NOMO-1 treated with DMSO at 0.1 percent for 48 hours (cell line): ENCODE data around the gene ZFPM1.
"Not testable (repeated sequence)": the region's sequence is repeated elsewhere in the genome, so short reads cannot be mapped to it uniquely, and the experiment has no call there.

ENCODE experiments used
- DNase-seq: peaks from one replicate; lab custom pipeline; 2025; ENCODE audit not compliant: unreplicated experiment; lab: John Stamatoyannopoulos, UW

Gene ZFPM1

DNA sequence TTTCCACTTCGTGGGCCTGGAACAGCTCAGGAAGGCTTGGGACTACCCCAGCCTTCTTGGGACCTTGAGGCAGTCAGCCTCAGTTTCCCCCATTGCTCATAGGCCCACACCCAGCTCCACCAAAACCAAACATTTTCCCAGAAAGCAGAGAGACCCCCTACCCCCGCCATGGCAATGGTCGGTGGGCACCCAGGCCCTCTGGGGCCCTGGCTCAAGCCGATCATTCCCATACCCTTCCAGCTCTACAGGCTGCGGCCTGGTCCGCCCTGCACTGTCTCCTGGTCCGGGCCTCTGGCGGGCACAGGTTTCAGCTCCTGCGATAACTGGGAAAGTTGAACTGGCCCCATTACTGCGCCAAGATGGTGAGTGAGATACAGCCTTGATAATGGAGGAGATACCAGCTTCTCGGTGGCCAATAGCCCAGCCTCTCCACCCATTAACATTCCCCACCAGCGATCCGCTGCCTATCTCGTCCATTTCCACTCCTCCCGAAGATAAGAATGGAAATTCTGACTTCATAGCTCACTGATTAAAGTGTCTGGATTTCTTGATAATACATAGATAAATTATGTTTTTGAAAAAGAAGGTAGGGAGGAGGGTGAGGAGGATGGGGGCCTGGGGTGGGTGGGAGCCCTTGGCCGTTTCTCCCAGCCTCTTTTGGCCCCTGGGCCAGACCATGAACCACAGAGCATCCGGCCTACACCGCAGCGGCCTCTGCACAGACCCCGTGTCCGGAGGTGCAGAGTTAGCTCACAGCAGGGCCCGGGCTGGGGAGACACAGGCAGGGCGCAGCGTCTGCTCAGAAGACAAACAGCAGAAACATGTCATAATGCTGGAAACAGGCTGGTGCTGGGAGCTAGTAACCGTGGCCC lies 11.6 kb downstream of the ZFPM1 start:
- peak; percentile 53 for DNase-seq

DNA sequence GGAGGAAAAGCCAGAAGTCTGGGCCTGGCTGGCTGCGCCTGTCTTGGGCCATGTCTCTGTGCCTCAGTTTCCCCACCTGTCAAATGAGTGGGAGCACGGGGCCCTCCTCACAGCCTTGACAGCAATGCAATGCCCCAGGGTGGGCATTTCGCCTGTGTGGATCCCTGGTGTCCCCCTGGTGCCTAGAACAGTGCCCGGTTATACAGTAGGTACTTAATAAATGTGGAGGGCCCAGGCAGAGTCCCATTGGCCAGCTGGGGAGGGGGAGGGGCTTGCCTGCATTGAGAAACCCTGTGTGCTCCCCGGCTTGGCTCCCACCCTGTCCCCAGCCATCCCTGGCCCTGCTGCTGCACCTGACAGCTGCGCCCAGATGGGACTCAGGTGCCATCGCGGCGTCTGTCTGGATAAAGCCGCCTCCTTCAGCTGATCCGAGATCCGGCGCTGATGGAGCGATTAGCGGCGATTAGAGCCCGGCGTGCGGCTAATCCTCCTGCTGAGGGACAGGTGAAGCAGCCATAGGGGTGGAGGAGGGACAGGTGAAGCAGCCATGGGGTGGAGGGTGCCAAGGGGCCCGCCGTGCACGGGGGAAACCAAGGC lies 12.4 kb downstream of the ZFPM1 start:
- no peak for DNase-seq

DNA sequence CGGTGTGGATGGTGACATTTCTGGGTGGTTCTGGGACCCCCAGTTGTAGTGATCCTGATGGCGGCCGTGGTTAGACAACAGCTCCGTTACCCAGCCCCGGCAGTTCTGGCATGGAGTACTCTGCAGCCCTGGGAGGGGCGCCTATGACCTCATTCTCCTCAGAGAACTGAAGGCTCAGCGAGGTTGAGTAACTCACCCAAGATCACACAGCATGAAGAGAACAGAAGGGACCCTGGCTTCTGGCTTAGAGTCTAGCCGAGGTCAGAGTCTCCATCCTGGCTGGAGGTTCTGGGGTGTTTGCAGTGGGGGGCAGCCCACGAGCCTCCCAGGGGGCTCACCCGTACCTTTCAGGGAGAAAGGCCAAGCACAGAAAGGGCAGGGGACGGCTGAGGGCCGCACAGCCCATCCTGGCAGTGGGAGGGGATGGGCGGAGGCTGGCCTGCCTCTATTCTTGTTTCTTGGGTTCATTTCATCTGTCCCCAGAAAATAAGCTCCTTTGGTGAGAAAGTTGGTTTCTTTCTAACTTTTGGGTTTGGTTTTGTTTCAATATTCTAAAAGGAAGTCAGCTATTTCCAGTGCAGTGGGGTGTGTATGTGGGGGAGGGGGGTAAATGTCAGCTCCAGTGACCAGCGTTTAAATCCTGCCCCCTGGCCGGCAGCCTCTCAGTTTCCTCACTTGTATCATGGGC lies 13.2 kb downstream of the ZFPM1 start:
- DNase-seq: no peak

DNA sequence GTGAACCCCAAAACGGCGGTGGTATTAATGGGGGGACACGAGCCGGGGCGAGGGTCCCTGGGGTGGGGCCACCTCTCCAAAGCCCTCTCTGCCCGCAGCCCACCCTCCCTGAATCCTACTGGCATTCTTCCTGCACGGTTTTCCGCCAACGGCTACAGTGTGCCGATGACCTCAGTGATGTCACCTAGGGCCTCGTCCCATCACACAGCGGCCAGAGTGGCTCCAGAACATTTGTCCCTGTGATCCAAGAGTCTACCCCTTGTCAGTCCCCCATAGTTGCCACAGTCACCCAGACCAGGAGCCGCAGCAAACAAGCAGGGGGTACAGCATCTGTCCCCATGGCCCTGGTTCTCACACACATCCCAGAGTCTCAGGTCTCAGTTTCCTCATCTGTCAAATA lies 13.9 kb downstream of the ZFPM1 start:
- DNase-seq: no peak

DNA sequence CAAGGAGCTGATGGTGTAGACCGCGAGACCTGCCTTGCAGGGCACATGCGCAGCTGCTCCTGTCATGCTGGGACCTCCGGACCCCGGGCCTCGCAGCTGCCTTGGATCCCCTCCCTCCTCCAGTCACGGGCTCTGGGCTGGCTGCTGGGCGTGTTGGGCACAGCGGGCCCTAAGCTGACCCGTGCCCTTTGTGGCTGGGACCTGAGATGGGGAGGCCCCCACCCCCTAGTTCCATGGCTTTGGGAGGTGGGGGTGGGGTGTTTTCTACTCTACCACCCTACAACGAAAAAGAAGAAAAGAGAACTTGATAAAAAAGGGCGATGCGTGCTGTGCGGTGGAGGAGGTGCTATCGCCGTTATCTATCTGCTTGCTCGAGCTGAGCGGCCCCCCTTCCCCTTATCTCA lies 14.5 kb downstream of the ZFPM1 start:
- DNase-seq: no peak

DNA sequence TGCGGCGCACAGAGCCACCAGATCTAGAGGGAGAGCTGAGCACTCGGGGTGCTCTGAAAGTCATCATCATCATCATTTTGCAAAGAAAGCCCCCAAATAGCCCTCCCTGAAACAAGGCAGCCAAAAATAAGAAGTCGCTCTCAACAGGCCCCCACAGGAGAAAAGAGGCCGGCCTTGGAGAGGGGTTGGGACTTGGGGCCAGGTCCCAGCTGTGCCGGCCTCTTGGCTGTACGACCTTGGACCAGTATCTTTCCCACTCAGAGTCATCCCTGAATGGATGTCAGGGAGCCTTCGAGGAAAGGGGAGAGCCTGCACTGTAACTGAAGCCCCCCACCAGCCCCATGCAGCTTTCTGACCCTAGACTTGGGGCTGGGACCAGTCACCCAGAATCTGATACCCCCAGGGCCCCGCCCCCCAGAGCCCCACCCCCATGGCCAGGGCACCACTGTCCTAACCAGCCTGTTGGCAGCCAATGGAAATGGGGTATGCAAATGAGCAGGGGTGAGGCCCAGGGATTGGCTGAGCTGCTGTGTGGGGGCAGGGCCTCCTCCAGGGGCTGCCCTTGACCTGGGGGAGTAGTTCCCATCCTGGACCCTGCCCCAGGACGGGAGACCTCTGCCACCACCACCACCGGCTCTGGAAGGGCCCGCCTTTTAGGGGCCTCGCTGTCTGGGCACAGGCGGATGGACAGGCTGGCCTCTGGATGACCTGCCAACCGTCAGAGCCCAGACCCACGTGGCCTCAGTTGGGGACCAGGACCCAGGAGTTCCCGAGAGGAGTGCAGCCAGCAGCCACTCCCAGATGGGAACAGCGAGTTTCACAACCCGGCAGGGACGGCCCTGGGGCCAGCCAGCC lies 15.4 kb downstream of the ZFPM1 start:
- peak; percentile 78 for DNase-seq

DNA sequence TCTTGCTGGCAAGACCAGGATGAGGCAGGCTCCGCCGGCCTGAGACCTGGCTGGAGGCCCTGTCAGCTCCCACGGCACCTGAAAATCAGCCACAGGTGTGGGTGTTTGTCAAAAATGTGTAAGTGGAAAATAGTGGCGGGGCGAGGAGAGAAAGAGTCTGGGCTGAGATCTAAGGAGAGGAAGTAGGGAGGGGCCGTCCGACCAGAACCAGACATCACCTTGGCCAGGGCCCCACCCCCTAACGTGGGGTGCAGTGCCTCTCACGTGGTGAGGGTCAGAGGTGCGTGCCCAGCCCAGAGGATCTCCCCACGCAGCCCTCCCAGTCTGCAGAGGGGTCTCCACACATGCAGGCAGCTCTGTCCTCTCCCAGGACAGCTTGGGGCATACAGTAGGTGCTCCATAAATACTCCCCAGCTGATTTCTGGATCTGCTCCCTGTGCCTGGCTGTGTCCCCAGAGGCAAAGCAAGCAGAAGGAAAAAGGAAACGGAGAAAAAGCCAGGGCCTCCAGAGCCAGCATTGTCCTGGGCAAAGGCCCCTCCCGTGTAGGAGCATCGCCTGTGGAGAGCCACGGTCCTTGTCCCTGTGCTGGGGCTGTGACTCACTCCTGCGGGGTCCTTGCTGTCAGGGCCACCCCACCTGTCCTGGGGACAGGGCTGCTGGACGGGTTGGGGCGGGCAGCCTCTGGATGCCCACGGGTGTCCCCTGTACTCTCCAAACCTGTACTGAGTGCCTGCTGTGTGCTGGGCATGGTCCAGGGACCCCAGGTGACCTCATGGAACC lies 16.7 kb downstream of the ZFPM1 start:
- no peak for DNase-seq

DNA sequence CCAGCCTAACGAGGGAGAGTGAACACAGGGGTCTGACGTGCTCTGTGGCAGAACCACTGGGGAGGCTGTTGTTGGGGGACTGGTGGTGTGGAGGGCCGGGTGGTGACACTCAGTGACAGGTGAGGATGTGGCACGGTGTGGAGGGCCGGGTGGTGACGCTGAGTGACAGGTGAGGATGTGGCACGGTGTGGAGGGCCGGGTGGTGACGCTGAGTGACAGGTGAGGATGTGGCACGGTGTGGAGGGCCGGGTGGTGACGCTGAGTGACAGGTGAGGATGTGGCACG lies 17.3 kb downstream of the ZFPM1 start:
- DNase-seq: not testable (repeated sequence)

DNA sequence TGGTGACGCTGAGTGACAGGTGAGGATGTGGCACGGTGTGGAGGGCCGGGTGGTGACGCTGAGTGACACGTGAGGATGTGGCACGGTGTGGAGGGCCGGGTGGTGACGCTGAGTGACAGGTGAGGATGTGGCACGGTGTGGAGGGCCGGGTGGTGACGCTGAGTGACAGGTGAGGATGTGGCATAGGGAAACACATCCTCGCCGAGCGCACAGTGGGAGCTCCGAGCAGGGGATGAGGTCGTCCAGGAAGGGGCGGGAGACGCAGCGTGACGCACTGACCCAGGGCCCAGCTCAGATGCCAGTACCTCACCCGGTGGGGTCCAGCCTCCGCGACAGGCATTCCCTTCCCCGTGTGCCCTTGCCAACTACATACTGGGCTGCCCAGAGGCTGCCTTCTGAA lies 17.6 kb downstream of the ZFPM1 start:
- not testable (repeated sequence) for DNase-seq

DNA sequence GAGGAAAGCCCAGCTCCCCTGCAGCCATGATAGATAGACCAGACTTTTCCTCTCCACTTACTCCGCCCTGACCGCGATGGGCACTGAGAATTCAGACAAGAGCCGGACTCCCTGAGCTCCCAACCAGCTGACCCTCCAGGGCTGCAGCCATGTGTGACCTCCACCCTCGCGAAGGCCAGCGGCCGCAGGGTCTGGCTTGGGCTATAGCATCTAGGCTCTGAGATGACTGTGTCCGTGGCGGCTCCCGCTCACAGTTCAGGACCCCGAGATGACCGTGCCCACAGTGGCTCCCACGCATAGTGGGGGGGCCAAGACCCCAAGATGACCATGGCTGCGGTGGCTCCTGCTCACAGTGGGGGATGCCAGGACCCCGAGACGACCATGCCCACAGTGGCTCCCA lies 18.0 kb downstream of the ZFPM1 start:
- DNase-seq: no peak

DNA sequence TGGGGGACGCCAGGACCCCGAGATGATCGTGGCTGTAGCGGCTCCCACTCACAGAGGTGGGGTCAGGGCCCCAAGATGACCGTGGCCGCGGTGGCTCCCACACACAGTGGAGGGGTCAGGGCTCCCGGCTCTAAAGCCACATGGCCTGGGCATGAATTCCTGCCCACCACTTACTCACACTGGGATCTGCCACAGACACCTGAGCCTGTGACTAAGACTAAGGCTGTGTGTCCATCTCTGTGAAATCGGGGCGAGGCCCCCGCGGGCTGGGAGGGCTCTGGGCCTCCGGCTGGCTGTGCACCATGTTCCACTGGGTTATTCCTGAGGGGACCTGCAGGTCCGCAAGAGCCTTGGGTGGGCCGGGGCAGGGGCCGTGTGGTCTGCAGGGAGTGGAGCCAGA lies 18.5 kb downstream of the ZFPM1 start:
- no peak for DNase-seq

DNA sequence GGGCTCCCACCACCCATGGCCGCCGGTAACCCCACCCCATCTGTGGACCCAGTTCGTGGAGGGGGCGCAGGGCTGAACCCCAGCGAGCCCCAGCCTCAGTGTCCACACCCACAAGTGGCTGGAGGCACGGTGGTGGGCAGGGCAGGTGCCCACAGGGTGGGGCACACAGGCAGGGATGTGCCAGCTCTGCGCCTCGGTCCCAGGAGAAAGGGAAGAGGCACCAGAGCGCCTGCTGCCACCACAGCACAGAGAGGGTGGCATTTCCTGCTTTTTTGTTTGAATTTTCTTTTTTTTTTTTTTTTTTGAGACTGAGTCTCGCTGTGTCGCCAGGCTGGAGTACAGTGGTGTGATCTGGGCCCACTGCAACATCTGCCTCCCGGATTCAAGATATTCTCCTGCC lies 19.0 kb downstream of the ZFPM1 start:
- no peak for DNase-seq

DNA sequence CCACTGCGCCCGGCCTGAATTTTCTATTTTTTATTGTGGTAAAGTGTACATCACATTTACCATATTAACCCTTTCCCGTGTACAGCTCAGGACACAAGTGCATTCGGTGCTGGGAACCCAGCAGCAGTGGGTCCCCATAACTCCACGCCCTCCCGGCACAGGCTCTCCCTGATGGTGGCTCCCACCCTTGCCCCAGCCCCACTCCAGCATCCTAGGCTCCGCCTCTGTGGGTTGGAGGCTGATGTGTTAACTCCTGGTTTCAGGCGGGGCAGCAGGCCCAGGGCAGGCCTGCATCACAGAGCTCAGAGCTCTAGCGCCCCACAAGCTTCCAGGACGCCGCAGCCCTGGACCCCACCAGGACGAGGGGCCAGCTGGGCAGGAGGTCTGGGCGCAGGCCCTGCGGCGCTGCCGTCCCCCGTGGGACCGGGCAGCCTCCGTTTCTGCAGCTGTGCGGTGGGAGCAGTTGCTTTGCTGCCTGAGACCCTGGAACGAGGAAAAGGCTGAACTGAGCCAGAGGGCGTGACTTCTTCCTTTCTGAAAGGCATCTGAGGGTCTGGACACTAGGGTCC lies 19.6 kb downstream of the ZFPM1 start:
- no peak for DNase-seq

DNA sequence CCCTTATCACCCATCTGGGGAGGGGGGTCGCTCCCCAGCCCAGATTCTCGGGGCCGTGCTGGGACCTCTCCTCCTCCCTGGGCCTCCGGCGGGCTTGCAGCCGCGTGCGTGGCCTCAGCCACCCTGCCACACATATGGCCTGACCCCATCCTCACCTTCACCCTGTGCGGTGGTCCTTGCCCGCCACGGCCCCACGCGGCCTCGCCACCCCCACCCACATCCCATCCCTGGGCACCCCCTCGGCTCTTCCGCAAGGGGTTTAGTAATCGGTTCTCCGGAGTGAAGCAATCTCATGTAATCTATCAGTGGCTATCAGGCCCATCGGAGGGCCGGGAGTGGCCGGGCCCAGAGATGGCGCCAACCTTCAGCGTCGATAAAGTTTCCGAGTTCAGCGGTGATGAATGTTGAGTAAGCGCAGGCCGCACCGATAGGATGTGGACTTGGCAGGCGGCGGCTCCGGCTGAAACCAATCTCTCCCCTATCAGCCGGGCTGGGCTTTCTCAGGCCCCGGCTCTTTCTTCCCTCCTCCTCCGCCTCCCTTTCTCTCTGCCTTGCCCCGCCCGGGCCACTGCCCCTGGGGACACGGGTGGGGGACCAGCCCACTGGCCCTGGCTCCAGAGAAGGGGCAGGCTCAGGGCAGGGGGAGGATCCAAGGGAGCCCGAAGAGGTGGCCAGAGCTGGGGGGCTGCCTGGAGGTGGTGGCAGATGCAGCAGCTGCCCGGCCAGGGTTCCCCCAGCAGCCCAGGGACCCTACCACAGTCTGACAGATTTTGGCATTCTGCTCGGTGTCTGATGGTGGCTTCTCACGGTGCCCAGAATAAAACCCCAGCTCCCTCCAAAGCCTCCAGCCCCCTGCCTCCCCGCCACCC lies 20.8 kb downstream of the ZFPM1 start:
- no peak for DNase-seq

DNA sequence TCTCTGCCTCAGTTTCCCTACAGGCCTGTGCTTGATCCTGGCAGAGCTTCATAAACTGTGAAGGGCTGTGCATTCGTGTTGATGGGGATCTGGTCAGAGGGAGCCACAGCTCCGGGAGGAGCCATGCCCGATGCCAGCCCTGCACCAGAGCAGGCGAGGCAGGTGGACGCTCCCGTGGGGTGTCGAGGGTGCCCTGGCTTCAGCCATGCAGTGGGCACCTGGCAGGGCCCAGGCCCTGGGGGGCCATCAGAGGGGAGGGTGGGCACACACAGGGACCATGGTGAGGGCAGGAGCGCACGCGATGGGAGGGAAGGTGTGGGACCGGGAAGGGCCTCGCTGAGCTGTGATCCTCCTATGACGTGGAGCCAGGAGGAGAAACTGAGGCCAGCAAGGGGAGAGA lies 22.0 kb downstream of the ZFPM1 start:
- DNase-seq: no peak

DNA sequence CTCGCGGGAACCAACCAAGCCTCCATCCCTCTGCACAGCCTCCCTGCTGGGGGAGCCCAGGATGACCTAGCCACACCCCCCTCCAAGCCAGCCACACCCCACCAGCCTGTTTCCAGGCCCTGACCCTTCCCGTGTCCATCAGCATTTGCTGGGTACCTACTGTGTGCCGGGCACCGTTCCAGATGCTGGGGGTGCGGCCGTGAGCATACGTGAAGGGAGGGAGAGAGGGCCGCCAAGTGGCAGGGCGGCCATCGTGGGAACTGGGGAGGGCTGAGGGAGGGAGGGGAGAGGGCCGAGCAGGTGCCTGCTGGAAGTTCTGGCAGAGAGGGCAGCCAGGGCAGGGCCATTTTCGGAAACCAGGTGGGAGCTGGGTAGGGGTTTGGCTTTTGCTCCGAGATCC lies 23.1 kb downstream of the ZFPM1 start:
- no peak for DNase-seq

DNA sequence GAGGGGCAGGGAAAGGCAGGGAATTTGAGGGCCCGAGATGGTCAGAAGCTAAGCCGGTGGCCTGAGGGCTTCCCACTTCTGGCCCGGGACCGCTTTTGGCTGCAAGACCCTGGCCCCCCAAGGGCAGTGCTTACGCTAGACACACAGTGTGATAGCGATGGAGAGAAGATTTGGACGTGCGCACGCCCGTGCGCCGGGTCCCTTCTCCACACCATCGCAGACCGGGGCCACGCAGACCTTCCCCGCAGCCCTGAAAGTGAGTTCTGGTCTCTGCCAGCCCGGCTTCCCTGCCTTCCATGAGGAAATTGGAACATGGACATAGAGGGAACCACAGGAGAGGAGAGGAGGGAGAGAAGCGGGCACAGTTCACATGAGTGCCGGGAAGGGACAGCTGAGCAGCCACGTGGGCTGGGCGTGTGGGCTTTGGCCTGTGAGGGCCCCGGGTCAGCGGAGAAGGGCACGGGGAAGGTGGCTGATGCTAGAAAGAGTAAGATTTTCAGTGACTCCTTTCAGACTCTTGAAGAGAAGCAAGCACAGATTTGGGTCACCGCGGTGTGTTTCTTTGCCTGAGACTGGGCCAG lies 23.8 kb downstream of the ZFPM1 start:
- no peak for DNase-seq

DNA sequence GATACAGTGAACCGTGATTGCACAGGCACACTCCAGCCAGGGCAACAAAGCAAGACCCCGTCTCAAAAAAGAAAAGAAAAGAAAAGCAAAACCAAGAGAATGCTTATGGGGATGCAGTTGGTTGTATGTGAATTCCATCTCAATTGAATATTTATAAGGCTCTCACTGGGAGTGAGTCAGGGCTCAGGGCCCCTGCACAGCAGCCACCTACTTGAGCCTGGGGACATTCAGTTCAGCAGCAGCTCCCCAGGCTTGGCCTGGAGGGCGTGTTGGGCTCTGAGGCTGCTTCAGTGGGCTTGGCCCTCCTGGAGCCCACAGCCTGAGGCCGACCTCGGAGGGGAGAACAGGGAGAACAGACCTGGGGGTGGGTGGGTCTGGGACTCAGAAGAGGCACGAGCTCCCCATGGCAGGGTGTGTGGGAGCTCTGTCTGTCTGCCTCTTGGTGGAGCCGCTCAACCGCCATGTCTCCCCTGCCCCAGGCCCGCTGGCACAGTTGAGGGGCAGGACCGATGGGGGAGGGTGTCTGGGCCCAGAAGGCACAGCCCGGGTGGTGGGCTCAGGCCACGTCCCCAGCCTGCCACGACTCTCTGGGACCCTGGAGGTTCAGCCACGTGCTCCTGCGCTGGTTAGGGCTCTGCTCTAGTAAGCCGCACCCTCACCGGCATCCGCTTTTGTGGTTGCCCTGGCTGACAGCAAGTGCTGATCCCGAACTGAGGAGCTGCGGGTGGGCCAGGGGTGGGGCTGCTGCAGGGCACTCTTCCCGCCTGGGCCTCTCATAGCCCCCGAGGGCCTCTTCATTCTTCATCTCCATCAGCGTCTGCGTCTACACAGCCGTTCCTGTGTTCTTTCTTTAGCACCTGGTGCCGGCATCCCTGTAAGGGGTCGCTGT lies 24.8 kb downstream of the ZFPM1 start:
- no peak for DNase-seq
